ENCODE results near the gene ATP5MC2. TPM values are rescaled to one million over a fixed set of nuclear protein-coding genes. Genes with fewer than 3 reads are reported as not detected.
A peak's percentile ranks its signal among the peaks of the same experiment; 100 is the strongest.

ATP5MC2 gene
- total RNA-seq, 1 experiment from 2014 or later = 304 TPM

- H3K27ac ChIP-seq (ENCODE audit: low read depth, low read length) = peak overlapping the region; percentile 66; the same call in 1 of the 2 replicates
- DNase-seq (ENCODE audit: low read depth, low spot score) (no peak), ATAC-seq (no peak)
- peak overlapping the region; percentile 94 for H3K4me2 ChIP-seq (ENCODE audit: low read length)
- no peaks in the 10 kb centered on the region for H3K27me3 ChIP-seq (ENCODE audit: insufficient read depth, low read length)
- ChIA-PET CTCF (no interaction called here), RAD21 (ENCODE audit: low non-redundant PET in 1 of 2, low total read pairs in 2 of 2, uncharacterized antibody in 2 of 2, unreplicated experiment in 2 of 2) (no interaction called here), POLR2A (interaction anchor here (0.8 to 1.8 kb wide), 3 partner anchors 30 to 49 kb away, joined by 3 to 7 read pairs (median 4); partner anchors contain the start of gene ATP5MC2)
- H3K9me2 ChIP-seq (ENCODE audit: insufficient read depth) = no peaks in the 10 kb centered on the region
- no peaks in the 10 kb centered on the region for H3K9me3 ChIP-seq (ENCODE audit: control insufficient read depth in 1 of 2, insufficient read depth in 1 of 2, low read depth in 1 of 2, low read length in 2 of 2)
- no peak for TF ChIP-seq SRF (IDR thresholded peaks at IDR 0.05; ENCODE audit: low read depth)
- TF ChIP-seq SIN3A (IDR thresholded peaks at IDR 0.05; ENCODE audit: low read depth) = no peak
- no peaks in the 10 kb centered on the region for H4K20me1 ChIP-seq (ENCODE audit: insufficient read depth)
- H2AFZ ChIP-seq (ENCODE audit: low read depth, low read length, poor library complexity, severe bottlenecking) = peak overlapping the region; percentile 84
- TSS peak; percentile 99 for BruUV-seq (replicated peaks)
- peak overlapping the region; percentile 74 for H3K9ac ChIP-seq (ENCODE audit: low read length)
- H3K4me1 ChIP-seq (ENCODE audit: control insufficient read depth in 1 of 2, insufficient read depth in 2 of 2, low read length in 2 of 2) = peaks cover 8 to 21% of the 10 kb centered on the region in 2 experiments
- H3K36me3 ChIP-seq (ENCODE audit: control insufficient read depth in 1 of 2, insufficient read depth in 2 of 2, low read length in 2 of 2) = no peaks in the 10 kb centered on the region
- H3K4me3 ChIP-seq (replicated peaks in 1 of 2; ENCODE audit: low read depth in 1 of 2, low read length in 2 of 2) = peak overlapping the region; percentile 77 to 90
- H3K79me2 ChIP-seq (ENCODE audit: insufficient read depth, low read length) = peaks cover 36% of the 10 kb centered on the region
- intact Hi-C loops (cut with micrococcal nuclease) = loop anchor here (5.0 kb wide), 1 partner anchor 51 kb away; the partner anchor contains the start of gene ATP5MC2
These were observed 49.1 kb downstream of the ATP5MC2 start for GRCh38 chr12:53626702-53627169.

DNA sequence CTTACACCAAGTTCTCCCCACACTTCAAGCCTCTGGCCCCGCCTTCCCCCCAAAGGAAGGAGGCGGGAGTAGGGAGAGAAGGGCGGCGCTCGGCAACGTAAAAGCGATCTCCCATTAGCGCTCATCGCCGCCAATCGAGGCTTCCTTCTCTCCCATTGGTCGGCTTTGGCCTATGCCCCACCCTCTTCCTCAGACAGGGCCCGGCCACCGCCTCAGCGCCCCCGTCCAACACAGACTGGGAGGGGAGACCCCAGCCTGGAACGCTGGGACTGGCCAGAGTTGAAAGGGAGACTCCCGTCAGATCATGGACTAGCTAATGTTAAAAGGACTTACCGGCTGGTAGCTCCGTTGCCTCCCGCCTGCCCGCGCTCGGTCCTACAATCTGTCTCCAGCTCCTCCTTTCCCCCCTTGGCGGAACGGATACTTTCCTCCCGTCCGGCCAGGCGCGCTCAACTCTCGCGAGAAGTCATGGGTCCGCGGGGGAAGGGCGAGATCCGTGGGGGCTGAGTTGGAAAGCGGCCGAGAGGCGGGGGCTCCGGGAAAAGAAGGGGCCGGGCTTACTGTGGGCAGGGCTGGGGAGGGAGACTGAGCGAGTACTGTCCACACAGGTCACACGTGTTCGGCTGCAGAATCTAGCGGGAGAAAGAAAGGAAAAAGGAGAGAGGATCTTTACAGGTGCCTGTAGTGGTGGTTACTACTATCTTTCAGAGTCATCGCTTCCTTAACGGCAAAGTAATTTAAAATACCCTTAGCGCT lies 49.8 kb downstream of the ATP5MC2 start, which contains the start of gene ATF7:
TSS of gene ATF7 (minus strand) at position 437 of the 756 bp plus-strand sequence. CDS start 25,382 bp downstream, outside the sequence.
- peak; percentile 97 for DNase-seq (ENCODE audit: low read depth, low spot score)
- Histone ChIP-seq H3K9ac (ENCODE audit: low read length) (peak within 1 kb of the TSS; percentile 74), H3K4me2 (ENCODE audit: low read length) (peak within 1 kb of the TSS; percentile 94), H2AFZ (ENCODE audit: low read depth, low read length, poor library complexity, severe bottlenecking) (peak within 1 kb of the TSS; percentile 84), H4K20me1 (ENCODE audit: insufficient read depth) (no peaks in the 10 kb centered on the region), H3K4me3 (replicated peaks in 1 of 2; ENCODE audit: low read depth in 1 of 2, low read length in 2 of 2) (peak within 1 kb of the TSS; percentile 77 to 90), H3K9me2 (ENCODE audit: insufficient read depth) (no peaks in the 10 kb centered on the region), H3K79me2 (ENCODE audit: insufficient read depth, low read length) (peaks cover 41% of the 10 kb centered on the region), H3K27me3 (ENCODE audit: insufficient read depth, low read length) (no peaks in the 10 kb centered on the region), H3K27ac (ENCODE audit: low read depth, low read length) (peak within 1 kb of the TSS; percentile 66), H3K36me3 (ENCODE audit: control insufficient read depth in 1 of 2, insufficient read depth in 2 of 2, low read length in 2 of 2) (no peaks in the 10 kb centered on the region), H3K4me1 (ENCODE audit: control insufficient read depth in 1 of 2, insufficient read depth in 2 of 2, low read length in 2 of 2) (peaks cover 8 to 21% of the 10 kb centered on the region in 2 experiments), H3K9me3 (ENCODE audit: control insufficient read depth in 1 of 2, insufficient read depth in 1 of 2, low read depth in 1 of 2, low read length in 2 of 2) (no peaks in the 10 kb centered on the region)
- peak; percentile 97 for ATAC-seq
- BruUV-seq (replicated peaks) = no TSS peak
- ChIA-PET RAD21 (ENCODE audit: low non-redundant PET in 1 of 2, low total read pairs in 2 of 2, uncharacterized antibody in 2 of 2, unreplicated experiment in 2 of 2) (no interaction called here), CTCF (interaction anchor here (1.3 kb wide), 1 partner anchor 50 kb away, joined by 3 read pairs; the partner anchor contains the start of gene ATP5MC2), POLR2A (interaction anchor here (1.1 to 1.8 kb wide), 3 partner anchors 13 to 49 kb away, joined by 3 to 7 read pairs (median 3); partner anchors contain the start of gene ATP5MC2)
- intact Hi-C loops (cut with micrococcal nuclease) = loop anchor here (5.0 kb wide), 1 partner anchor 51 kb away; the partner anchor contains the start of gene ATP5MC2
- TF ChIP-seq SP1 (IDR thresholded peaks at IDR 0.05; ENCODE audit: low read depth) (peak; percentile 99), EZH2 (IDR thresholded peaks at IDR 0.05) (no peak), JUND (IDR thresholded peaks at IDR 0.05) (peak; percentile 52; the same call in 1 of the 2 replicates), POLR2AphosphoS5 (IDR thresholded peaks at IDR 0.05; ENCODE audit: low read depth, low read length) (peak; percentile 77), POLR2A (IDR thresholded peaks at IDR 0.05; ENCODE audit: borderline replicate concordance, extremely low read depth, insufficient read depth, insufficient read length) (peak; percentile 83), EGR1 (IDR thresholded peaks at IDR 0.05; ENCODE audit: low read depth) (peak; percentile 88), ELF1 (IDR thresholded peaks at IDR 0.05; ENCODE audit: borderline replicate concordance, low read depth) (no peak), CEBPB (IDR thresholded peaks at IDR 0.05; ENCODE audit: low read depth) (no peak), ZFX (IDR thresholded peaks at IDR 0.05) (0 out of 2 replicates have a peak, but pooled peaks have one; percentile 13), SIN3A (IDR thresholded peaks at IDR 0.05; ENCODE audit: low read depth) (0 out of 2 replicates have a peak, but pooled peaks have one; percentile 37), ZBTB33 (IDR thresholded peaks at IDR 0.05; ENCODE audit: extremely low read depth, insufficient replicate concordance, low read length) (peak; percentile 96), YY1 (IDR thresholded peaks at IDR 0.05; ENCODE audit: extremely low read depth, insufficient replicate concordance, low read depth, low read length) (peak; percentile 49)
- TF ChIP-seq, protein P1, sequence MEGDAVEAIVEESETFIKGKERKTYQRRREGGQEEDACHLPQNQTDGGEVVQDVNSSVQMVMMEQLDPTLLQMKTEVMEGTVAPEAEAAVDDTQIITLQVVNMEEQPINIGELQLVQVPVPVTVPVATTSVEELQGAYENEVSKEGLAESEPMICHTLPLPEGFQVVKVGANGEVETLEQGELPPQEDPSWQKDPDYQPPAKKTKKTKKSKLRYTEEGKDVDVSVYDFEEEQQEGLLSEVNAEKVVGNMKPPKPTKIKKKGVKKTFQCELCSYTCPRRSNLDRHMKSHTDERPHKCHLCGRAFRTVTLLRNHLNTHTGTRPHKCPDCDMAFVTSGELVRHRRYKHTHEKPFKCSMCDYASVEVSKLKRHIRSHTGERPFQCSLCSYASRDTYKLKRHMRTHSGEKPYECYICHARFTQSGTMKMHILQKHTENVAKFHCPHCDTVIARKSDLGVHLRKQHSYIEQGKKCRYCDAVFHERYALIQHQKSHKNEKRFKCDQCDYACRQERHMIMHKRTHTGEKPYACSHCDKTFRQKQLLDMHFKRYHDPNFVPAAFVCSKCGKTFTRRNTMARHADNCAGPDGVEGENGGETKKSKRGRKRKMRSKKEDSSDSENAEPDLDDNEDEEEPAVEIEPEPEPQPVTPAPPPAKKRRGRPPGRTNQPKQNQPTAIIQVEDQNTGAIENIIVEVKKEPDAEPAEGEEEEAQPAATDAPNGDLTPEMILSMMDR (IDR thresholded peaks at IDR 0.05 in 2 of 3, conservative IDR thresholded peaks at IDR 0.05 in 1 of 3; ENCODE audit: borderline replicate concordance in 1 of 3, insufficient read depth in 1 of 3, low read depth in 2 of 3, low read length in 2 of 3) = no peak
- TF ChIP-seq, protein P2, sequence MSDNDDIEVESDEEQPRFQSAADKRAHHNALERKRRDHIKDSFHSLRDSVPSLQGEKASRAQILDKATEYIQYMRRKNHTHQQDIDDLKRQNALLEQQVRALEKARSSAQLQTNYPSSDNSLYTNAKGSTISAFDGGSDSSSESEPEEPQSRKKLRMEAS (IDR thresholded peaks at IDR 0.05) = peak; percentile 87

Measured in HCT116 (cell line).